ENCODE results near the gene ASCL5.

The ASCL5 gene, protein sequence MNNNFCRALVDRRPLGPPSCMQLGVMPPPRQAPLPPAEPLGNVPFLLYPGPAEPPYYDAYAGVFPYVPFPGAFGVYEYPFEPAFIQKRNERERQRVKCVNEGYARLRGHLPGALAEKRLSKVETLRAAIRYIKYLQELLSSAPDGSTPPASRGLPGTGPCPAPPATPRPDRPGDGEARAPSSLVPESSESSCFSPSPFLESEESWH

GRCh38 chr1:201126832-201127754, at the start of gene ASCL5:
Gene ASCL5, minus strand, starts transcription at chr1:201127184. Its CDS starts 11,812 bp downstream, at chr1:201115372.
- Histone ChIP-seq H3K9me3 (ENCODE audit: control insufficient read depth, low read depth, low read length) (no peaks in the 10 kb centered on the region), H3K27me3 (ENCODE audit: control insufficient read depth, insufficient read depth, low read length) (no peaks in the 10 kb centered on the region), H3K4me1 (ENCODE audit: control insufficient read depth, low read depth, low read length) (peaks cover 2% of the 10 kb centered on the region), H3K4me3 (ENCODE audit: low read length) (peak within 1 kb of the TSS; percentile 13), H3K36me3 (ENCODE audit: control insufficient read depth, low read depth, low read length) (no peaks in the 10 kb centered on the region), H3K9ac (ENCODE audit: low read length) (no peak within 1 kb of the TSS), H3K27ac (ENCODE audit: low read length) (no peak within 1 kb of the TSS)

GRCh38 chr1:201175820-201176500, 49.0 kb upstream of the ASCL5 start:
- H3K9ac ChIP-seq (ENCODE audit: low read length): no peak overlapping the region
- no peak overlapping the region for H3K4me3 ChIP-seq (ENCODE audit: low read length)
- H3K9me3 ChIP-seq (ENCODE audit: control insufficient read depth, low read depth, low read length): no peaks in the 10 kb centered on the region
- no peaks in the 10 kb centered on the region for H3K36me3 ChIP-seq (ENCODE audit: control insufficient read depth, low read depth, low read length)
- no peaks in the 10 kb centered on the region for H3K4me1 ChIP-seq (ENCODE audit: control insufficient read depth, low read depth, low read length)
- peaks cover 11% of the 10 kb centered on the region for H3K27me3 ChIP-seq (ENCODE audit: control insufficient read depth, insufficient read depth, low read length)
- H3K27ac ChIP-seq (ENCODE audit: low read length): no peak overlapping the region

DNA sequence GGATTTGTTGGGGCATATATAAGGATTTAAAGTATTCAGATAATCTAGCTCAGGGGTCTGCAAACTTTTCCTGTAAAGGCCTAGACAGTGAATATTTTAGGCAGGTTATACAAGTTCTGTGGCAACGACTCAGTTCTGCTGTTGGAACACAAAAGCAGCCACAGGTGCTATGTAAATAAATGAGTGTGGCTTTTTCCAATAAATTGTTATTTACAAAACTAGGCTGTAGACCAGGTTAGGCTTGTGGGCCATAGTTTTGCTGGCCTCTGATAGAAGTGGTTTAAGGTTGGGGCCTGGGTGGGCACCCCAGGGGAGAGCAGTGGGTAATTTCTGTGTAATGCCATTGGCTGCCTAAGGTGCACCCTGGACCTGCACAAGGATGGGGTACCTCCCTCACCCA, 46.8 kb upstream of the ASCL5 start:
- Histone ChIP-seq H3K4me3 (ENCODE audit: low read length) (no peak overlapping the region), H3K27ac (ENCODE audit: low read length) (no peak overlapping the region), H3K4me1 (ENCODE audit: control insufficient read depth, low read depth, low read length) (peaks cover 3% of the 10 kb centered on the region), H3K9me3 (ENCODE audit: control insufficient read depth, low read depth, low read length) (no peaks in the 10 kb centered on the region), H3K27me3 (ENCODE audit: control insufficient read depth, insufficient read depth, low read length) (peaks cover 23% of the 10 kb centered on the region), H3K36me3 (ENCODE audit: control insufficient read depth, low read depth, low read length) (no peaks in the 10 kb centered on the region), H3K9ac (ENCODE audit: low read length) (no peak overlapping the region)

GRCh38 chr1:201172999-201173610, 46.1 kb upstream of the ASCL5 start:
- H3K27ac ChIP-seq (ENCODE audit: low read length): no peak overlapping the region
- H3K4me1 ChIP-seq (ENCODE audit: control insufficient read depth, low read depth, low read length): peaks cover 3% of the 10 kb centered on the region
- H3K4me3 ChIP-seq (ENCODE audit: low read length): no peak overlapping the region
- H3K9ac ChIP-seq (ENCODE audit: low read length): no peak overlapping the region
- H3K27me3 ChIP-seq (ENCODE audit: control insufficient read depth, insufficient read depth, low read length): peaks cover 23% of the 10 kb centered on the region
- H3K9me3 ChIP-seq (ENCODE audit: control insufficient read depth, low read depth, low read length): no peaks in the 10 kb centered on the region
- H3K36me3 ChIP-seq (ENCODE audit: control insufficient read depth, low read depth, low read length): no peaks in the 10 kb centered on the region

- no peak overlapping the region for H3K9ac ChIP-seq (ENCODE audit: low read length)
- no peaks in the 10 kb centered on the region for H3K36me3 ChIP-seq (ENCODE audit: control insufficient read depth, low read depth, low read length)
- no peak overlapping the region for H3K27ac ChIP-seq (ENCODE audit: low read length)
- H3K4me3 ChIP-seq (ENCODE audit: low read length): no peak overlapping the region
- no peaks in the 10 kb centered on the region for H3K9me3 ChIP-seq (ENCODE audit: control insufficient read depth, low read depth, low read length)
- H3K27me3 ChIP-seq (ENCODE audit: control insufficient read depth, insufficient read depth, low read length): peaks cover 23% of the 10 kb centered on the region
- peaks cover 3% of the 10 kb centered on the region for H3K4me1 ChIP-seq (ENCODE audit: control insufficient read depth, low read depth, low read length)
Observed at GRCh38 chr1:201172326-201172725, 45.3 kb upstream of the ASCL5 start.

DNA sequence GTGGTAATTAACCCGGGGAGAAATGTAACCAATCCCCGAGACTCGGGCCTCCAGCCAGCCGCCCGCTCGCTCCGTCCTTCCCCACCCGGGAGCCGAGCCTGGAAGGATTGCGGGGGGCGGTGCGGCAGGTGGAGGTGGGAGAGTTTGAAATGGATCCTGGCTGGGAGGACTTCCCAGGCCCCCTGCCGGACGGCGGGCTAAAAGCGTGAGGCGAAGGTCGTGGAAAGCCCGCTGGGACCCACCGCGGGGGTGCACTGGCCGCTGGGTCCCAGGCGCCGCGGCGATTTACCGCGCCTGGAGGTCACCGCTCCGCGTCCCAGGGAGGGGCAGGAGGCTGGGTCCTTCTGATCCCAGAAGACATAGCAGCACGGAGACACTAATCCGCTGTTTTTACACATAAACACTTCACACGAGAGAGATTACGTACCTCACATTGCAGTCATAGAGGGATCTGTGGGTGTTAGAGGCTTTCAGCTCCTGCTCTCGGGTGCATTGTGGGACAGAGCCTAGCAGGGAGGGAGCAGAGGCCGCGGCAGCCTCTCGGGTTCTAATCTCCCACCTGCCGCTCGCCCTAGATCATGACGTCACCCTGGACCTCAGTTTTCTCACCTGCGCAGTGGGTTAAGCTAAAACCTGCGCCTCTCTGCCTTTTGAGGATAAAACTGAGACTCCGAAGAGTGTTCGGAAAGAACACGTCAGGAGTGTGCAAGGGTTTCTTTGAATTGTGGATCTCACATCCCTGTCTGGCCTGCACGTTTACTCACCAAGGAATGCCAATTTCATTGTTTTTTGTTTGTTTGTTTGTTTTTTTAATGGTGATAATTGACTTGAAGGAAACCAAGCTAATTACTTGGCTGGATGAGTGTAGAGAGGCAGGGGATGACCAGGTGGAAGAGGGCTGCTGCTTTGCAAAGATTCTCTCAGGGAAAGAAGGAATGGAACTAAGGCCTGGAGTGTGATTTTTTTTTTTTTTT, 44.4 kb upstream of the ASCL5 start:
- H3K27ac ChIP-seq (ENCODE audit: low read length): no peak overlapping the region
- peaks cover 3% of the 10 kb centered on the region for H3K4me1 ChIP-seq (ENCODE audit: control insufficient read depth, low read depth, low read length)
- no peaks in the 10 kb centered on the region for H3K36me3 ChIP-seq (ENCODE audit: control insufficient read depth, low read depth, low read length)
- peaks cover 23% of the 10 kb centered on the region for H3K27me3 ChIP-seq (ENCODE audit: control insufficient read depth, insufficient read depth, low read length)
- peak overlapping the region; percentile 72 for H3K4me3 ChIP-seq (ENCODE audit: low read length)
- no peaks in the 10 kb centered on the region for H3K9me3 ChIP-seq (ENCODE audit: control insufficient read depth, low read depth, low read length)
- peak overlapping the region; percentile 52 for H3K9ac ChIP-seq (ENCODE audit: low read length)

DNA sequence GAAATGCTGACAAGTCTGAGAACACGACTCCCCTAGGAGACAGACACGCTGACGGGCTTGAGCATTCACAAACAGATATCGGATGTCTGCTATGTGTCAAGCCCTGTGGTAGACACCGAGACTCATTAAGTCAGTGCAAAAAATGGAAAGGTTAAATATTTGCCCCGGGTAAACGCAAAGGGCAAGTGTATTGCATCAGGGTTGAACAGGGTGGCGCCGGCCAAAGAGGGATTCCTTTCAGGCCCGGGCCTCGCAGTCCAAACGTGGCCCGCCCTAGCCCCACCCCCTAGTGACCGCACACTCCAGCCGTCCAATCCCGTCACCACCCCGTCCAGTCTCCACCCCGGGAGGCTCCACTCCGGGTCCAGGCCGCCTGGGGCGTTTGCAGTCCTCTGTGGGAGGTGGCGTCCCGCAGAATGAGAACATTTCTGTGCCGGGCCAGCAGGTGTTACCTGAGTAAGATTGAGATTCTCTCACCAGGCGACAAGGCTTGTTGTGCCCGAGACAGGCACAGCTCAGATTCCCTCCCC, 43.6 kb upstream of the ASCL5 start:
- H3K27ac ChIP-seq (ENCODE audit: low read length): no peak overlapping the region
- peaks cover 23% of the 10 kb centered on the region for H3K27me3 ChIP-seq (ENCODE audit: control insufficient read depth, insufficient read depth, low read length)
- H3K36me3 ChIP-seq (ENCODE audit: control insufficient read depth, low read depth, low read length): no peaks in the 10 kb centered on the region
- H3K9me3 ChIP-seq (ENCODE audit: control insufficient read depth, low read depth, low read length): no peaks in the 10 kb centered on the region
- H3K4me3 ChIP-seq (ENCODE audit: low read length): peak overlapping the region; percentile 72
- H3K4me1 ChIP-seq (ENCODE audit: control insufficient read depth, low read depth, low read length): peaks cover 3% of the 10 kb centered on the region
- peak overlapping the region; percentile 52 for H3K9ac ChIP-seq (ENCODE audit: low read length)

DNA sequence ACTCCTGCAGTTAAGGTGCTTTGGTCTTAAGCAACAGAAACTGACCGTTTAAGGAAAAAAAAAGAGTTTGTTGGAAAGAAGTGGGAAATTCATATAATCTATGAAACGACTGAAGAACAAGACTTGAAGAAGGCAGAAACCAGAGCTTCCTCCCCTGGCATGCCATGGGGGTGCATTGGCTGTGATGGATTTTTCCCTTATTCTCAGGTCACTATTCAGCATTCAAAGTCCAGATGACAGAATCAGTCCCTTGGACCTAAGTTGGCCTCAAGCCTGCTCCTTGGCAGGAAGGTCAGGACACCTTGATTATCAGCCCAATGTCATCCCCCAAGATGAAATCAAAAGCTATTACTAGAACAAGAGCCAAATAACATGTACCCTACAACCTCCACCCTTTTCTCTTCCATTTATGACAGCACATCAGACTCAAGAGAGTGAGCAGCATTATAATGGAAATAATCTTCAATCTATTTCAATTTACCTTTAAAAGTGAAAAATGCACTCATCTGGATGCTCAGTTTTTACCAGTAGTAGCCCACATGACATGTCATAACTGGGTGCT, 43.1 kb upstream of the ASCL5 start:
- Histone ChIP-seq H3K9me3 (ENCODE audit: control insufficient read depth, low read depth, low read length) (no peaks in the 10 kb centered on the region), H3K4me3 (ENCODE audit: low read length) (peak overlapping the region; percentile 1), H3K9ac (ENCODE audit: low read length) (peak overlapping the region; percentile 3), H3K4me1 (ENCODE audit: control insufficient read depth, low read depth, low read length) (peaks cover 3% of the 10 kb centered on the region), H3K36me3 (ENCODE audit: control insufficient read depth, low read depth, low read length) (no peaks in the 10 kb centered on the region), H3K27ac (ENCODE audit: low read length) (no peak overlapping the region), H3K27me3 (ENCODE audit: control insufficient read depth, insufficient read depth, low read length) (peaks cover 23% of the 10 kb centered on the region)

- Histone ChIP-seq H3K36me3 (ENCODE audit: control insufficient read depth, low read depth, low read length) (no peaks in the 10 kb centered on the region), H3K27me3 (ENCODE audit: control insufficient read depth, insufficient read depth, low read length) (peaks cover 23% of the 10 kb centered on the region), H3K9ac (ENCODE audit: low read length) (no peak overlapping the region), H3K9me3 (ENCODE audit: control insufficient read depth, low read depth, low read length) (no peaks in the 10 kb centered on the region), H3K27ac (ENCODE audit: low read length) (no peak overlapping the region), H3K4me3 (ENCODE audit: low read length) (no peak overlapping the region), H3K4me1 (ENCODE audit: control insufficient read depth, low read depth, low read length) (peaks cover 3% of the 10 kb centered on the region)
Observed at GRCh38 chr1:201169203-201169602, 42.2 kb upstream of the ASCL5 start.
